Stimulated activated CD4-positive, alpha-beta T cell treated with anti-CD3 and anti-CD28 coated beads, Interleukin-12 subunit alpha, Interleukin-12 subunit beta, amount 100 ng/mL, for 4 hours (primary cell): Measurements from ENCODE around the gene NRXN3.

Source experiments
- DNase-seq: peaks from one replicate; pipeline ENCODE4 v3.0.0-alpha.2; 2020

Gene NRXN3

GRCh38 chr14:79528828-79529416 is 1358.7 kb downstream of the NRXN3 start:
- no peak for DNase-seq

GRCh38 chr14:79530555-79530954 is 1360.4 kb downstream of the NRXN3 start:
- DNase-seq, result no peak

GRCh38 chr14:79534703-79535353 is 1364.7 kb downstream of the NRXN3 start:
- no peak for DNase-seq

GRCh38 chr14:79540394-79540793 is 1370.2 kb downstream of the NRXN3 start:
- DNase-seq, result no peak

- no peak for DNase-seq
These were observed 1371.9 kb downstream of the NRXN3 start for GRCh38 chr14:79542121-79542520.

GRCh38 chr14:79543348-79543747 is 1373.2 kb downstream of the NRXN3 start:
- DNase-seq, result no peak

- no peak for DNase-seq
These were observed 1374.0 kb downstream of the NRXN3 start for GRCh38 chr14:79543967-79544697.

- no peak for DNase-seq
These were observed 1374.5 kb downstream of the NRXN3 start for GRCh38 chr14:79544698-79545070.

- no peak for DNase-seq
These were observed 1378.7 kb downstream of the NRXN3 start for GRCh38 chr14:79548836-79549235.

GRCh38 chr14:79549515-79549914 is 1379.3 kb downstream of the NRXN3 start:
- DNase-seq, result no peak

GRCh38 chr14:79551523-79551922 is 1381.3 kb downstream of the NRXN3 start:
- DNase-seq, result no peak

GRCh38 chr14:79552778-79553177 is 1382.6 kb downstream of the NRXN3 start:
- no peak for DNase-seq

- no peak for DNase-seq
These were observed 1384.6 kb downstream of the NRXN3 start for GRCh38 chr14:79554816-79555215.

GRCh38 chr14:79555429-79555828 is 1385.3 kb downstream of the NRXN3 start:
- DNase-seq, result no peak

- no peak for DNase-seq
These were observed 1387.1 kb downstream of the NRXN3 start for GRCh38 chr14:79557309-79557708.

GRCh38 chr14:79562185-79562584 is 1392.0 kb downstream of the NRXN3 start:
- DNase-seq, result no peak

- no peak for DNase-seq
These were observed 1394.2 kb downstream of the NRXN3 start for GRCh38 chr14:79564371-79564770.

- DNase-seq, result no peak
These were observed 1397.1 kb downstream of the NRXN3 start for GRCh38 chr14:79567306-79567705.

- no peak for DNase-seq
These were observed 1398.4 kb downstream of the NRXN3 start for GRCh38 chr14:79568594-79568993.

- no peak for DNase-seq
These were observed 1398.9 kb downstream of the NRXN3 start for GRCh38 chr14:79569072-79569471.

- no peak for DNase-seq
These were observed 1400.5 kb downstream of the NRXN3 start for GRCh38 chr14:79570648-79571047.

- no peak for DNase-seq
These were observed 1401.2 kb downstream of the NRXN3 start for GRCh38 chr14:79571366-79571765.

GRCh38 chr14:79573486-79573885 is 1403.3 kb downstream of the NRXN3 start:
- no peak for DNase-seq

GRCh38 chr14:79575032-79575431 is 1404.9 kb downstream of the NRXN3 start:
- no peak for DNase-seq
